Peyer's patch (tissue), 4 donors: ENCODE results near the gene SPECC1L. TPM values are rescaled to one million over a fixed set of nuclear protein-coding genes. Genes with fewer than 3 reads are reported as not detected.

Source experiments
- DNase-seq, 3 donors: peaks; one replicate each; pipeline ENCODE4 v3.0.0-alpha.2; 2017 to 2019
- H3K27ac ChIP-seq, 4 donors: fragments of 200-600 bp; sonication (generic); one replicate each; pipeline ENCODE4 v1.5.1; 2016 to 2019
- H3K27me3 ChIP-seq, 2 donors: fragments of 200-600 bp; sonication (generic); one replicate each; pipeline ENCODE4 v1.5.1; 2019
- H3K36me3 ChIP-seq, 3 donors: fragments of 200-600 bp; sonication (generic); one replicate each; pipeline ENCODE4 v1.5.1; 2016 to 2019
- H3K4me1 ChIP-seq, 4 donors: fragments of 200-600 bp; sonication (generic); one replicate each; pipeline ENCODE4 v1.5.1; 2016 to 2019
- H3K4me3 ChIP-seq, 4 donors: fragments of 200-600 bp; sonication (generic); 1 replicate in 3 of 4; 2 replicates in 1 of 4; pipeline ENCODE4 v1.5.1; 2016 to 2019; ENCODE audit warnings: mild to moderate bottlenecking in 1 of 4
- H3K9me3 ChIP-seq, 4 donors: fragments of 200-600 bp; sonication (generic); one replicate each; pipeline ENCODE4 v1.5.1; 2016 to 2019; ENCODE audit warnings: mild to moderate bottlenecking in 1 of 4
- POLR2A ChIP-seq, 2 donors: fragments of 450-650 bp; IDR thresholded peaks; one replicate each; pipeline ENCODE4 v1.5.1; 2017; ENCODE audit warnings: antibody characterized with exemption in 2 of 2, mild to moderate bottlenecking in 2 of 2, moderate library complexity in 2 of 2
- total RNA-seq, 4 donors: library from RNA; depleted of rRNA; stranded (reverse); fragments of >200 nt; gene quantifications; one replicate each; pipeline ENCODE4 v1.1.0, GENCODE V29; 2016
- TF ChIP-seq, protein P1 (sequence below), 6 experiments: fragments of 450-650 bp in 4 of 6; fragments of 200-600 bp in 2 of 6; sonication (generic) in 1 of 6; IDR thresholded peaks; one replicate each; pipeline ENCODE4 v1.5.1; 2017 to 2019; ENCODE audit warnings: antibody characterized with exemption in 6 of 6, mild to moderate bottlenecking in 3 of 6, moderate library complexity in 1 of 6

SPECC1L gene
- total RNA-seq, 4 donors from 2014 or later = 24.2 to 147 (median 34.4) TPM

DNA sequence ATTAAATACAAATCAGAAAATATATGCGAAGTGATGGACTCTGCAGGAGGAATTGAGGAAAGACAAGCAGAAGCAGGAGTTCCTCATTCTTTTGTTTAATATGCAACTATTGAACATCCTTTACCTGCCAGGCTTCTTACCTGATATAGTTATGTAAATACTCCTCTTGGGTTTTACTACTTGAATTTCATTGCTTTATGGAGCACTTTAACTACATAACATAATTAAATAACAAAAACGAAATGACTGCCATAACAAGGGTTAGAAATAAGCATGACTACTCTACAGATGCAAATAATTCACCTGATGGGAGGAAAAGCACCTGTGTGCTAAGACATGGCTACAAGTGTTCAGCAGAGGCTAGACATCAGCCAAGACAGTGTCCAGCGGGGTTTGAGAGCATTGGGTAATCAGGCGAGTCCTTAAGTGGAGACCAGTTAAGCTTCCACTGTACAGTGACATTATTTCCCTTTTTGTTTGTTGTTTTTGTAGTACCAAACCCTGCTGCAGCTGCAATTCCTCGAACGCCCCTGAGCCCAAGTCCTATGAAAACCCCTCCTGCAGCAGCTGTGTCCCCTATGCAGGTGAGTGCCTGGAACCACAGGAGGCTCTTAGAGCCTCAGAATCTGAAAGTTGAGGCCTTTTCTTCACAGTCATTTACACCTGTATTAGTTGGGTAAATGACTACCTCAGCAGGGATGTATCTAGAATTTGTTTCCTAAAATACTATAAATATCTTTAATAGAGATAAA is 67.4 kb downstream of the SPECC1L start:
- no peak overlapping the region for H3K27ac ChIP-seq
- no peak for TF ChIP-seq POLR2A (IDR thresholded peaks at IDR 0.05)
- TF ChIP-seq, protein P1, sequence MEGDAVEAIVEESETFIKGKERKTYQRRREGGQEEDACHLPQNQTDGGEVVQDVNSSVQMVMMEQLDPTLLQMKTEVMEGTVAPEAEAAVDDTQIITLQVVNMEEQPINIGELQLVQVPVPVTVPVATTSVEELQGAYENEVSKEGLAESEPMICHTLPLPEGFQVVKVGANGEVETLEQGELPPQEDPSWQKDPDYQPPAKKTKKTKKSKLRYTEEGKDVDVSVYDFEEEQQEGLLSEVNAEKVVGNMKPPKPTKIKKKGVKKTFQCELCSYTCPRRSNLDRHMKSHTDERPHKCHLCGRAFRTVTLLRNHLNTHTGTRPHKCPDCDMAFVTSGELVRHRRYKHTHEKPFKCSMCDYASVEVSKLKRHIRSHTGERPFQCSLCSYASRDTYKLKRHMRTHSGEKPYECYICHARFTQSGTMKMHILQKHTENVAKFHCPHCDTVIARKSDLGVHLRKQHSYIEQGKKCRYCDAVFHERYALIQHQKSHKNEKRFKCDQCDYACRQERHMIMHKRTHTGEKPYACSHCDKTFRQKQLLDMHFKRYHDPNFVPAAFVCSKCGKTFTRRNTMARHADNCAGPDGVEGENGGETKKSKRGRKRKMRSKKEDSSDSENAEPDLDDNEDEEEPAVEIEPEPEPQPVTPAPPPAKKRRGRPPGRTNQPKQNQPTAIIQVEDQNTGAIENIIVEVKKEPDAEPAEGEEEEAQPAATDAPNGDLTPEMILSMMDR (IDR thresholded peaks at IDR 0.05) = no peak

DNA sequence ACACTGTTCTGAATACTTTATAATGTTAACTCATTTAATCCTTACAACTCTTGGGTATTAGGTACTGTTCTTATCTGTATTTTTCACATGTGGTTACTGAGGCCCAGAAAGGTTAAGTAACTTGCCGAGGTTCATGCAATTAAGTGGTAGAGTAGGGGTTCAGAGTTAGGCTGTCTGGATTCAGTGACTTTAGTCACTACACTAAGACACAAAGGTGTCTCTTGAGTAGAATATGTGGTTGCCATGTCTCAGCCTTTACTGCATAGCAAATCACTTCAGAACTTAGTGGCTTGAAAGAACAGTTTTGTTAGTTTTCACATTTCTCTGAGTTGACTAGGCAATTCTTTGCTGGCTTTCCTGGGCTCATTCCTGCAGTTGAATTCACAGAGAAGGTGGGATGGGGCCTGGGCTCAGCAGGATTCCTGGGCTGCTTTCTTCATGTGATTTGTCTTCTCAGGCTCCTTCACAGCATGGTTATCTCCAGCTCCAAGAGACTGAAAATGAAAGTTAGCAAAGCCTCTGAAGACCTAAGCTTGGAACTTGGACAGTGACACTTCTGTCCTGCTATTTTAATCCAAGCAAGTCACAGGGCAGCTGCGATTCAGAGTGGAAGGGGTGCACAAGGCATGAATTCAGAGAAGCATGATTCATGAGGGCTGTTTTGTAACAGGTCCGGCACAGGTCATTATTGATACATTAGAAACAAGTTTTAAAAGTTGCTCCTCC is 68.3 kb downstream of the SPECC1L start:
- TF ChIP-seq POLR2A (IDR thresholded peaks at IDR 0.05) = no peak
- TF ChIP-seq, protein P1 (IDR thresholded peaks at IDR 0.05) = no peak
- Histone ChIP-seq H3K27ac (peak overlapping the region in 1 of 4 donors; percentile 7), H3K4me3 (no peak overlapping the region), H3K9me3 (no peaks in the 10 kb centered on the region), H3K36me3 (peaks cover 0 to 65% (median 0%) of the 10 kb centered on the region in 3 donors), H3K4me1 (peaks cover 0 to 13% (median 0%) of the 10 kb centered on the region in 4 donors), H3K27me3 (no peaks in the 10 kb centered on the region)
- DNase-seq = no peak

More for the DNA sequence above, 67.4 kb downstream of the SPECC1L start:
- no peak for DNase-seq
- Histone ChIP-seq H3K4me3 (no peak overlapping the region), H3K4me1 (peaks cover 0 to 13% (median 0%) of the 10 kb centered on the region in 4 donors), H3K27me3 (no peaks in the 10 kb centered on the region), H3K36me3 (peaks cover 0 to 57% (median 0%) of the 10 kb centered on the region in 3 donors), H3K9me3 (no peaks in the 10 kb centered on the region)

DNA sequence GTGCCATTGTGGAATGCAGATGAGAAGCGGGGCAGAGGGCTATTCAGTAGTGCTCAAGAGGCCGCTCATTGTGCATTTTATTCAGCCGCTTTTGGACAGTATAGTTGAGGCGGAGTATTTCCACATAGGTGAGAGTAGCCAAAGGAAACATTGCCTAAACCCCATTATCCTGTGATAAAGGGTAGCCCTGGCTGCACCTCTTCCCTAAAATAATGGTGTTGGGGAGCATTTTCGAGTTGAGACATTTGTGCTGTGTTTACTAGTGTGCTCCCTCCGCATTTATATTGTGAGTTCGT is 68.8 kb downstream of the SPECC1L start:
- Histone ChIP-seq H3K9me3 (no peaks in the 10 kb centered on the region), H3K4me3 (no peak overlapping the region), H3K4me1 (peaks cover 0 to 13% (median 0%) of the 10 kb centered on the region in 4 donors), H3K27ac (peak overlapping the region in 1 of 4 donors; percentile 7), H3K27me3 (no peaks in the 10 kb centered on the region), H3K36me3 (peaks cover 0 to 61% (median 0%) of the 10 kb centered on the region in 3 donors)
- TF ChIP-seq POLR2A (IDR thresholded peaks at IDR 0.05) = no peak
- TF ChIP-seq, protein P1 (IDR thresholded peaks at IDR 0.05) = no peak
- DNase-seq = no peak

DNA sequence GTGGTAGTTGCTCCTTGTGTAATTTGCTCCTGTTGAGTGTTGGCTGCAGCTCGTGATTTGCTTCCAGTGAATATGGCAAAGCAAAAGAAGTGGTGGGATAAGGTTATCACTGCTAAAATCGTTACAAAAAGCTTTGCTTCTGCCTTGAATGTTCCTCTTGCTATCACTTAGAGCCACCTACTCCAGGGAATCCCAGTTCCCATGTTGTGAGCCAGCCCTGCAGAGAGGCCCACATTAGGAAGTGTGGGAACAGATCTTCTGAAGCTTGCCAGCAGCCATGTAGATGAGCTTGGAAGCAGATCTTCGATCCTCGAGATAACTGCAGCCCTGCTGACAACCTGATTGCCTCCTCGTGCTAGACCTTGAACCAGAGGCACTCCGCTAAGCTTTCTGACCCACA is 71.0 kb downstream of the SPECC1L start:
- no peak for TF ChIP-seq POLR2A (IDR thresholded peaks at IDR 0.05)
- TF ChIP-seq, protein P1 (IDR thresholded peaks at IDR 0.05) = no peak
- H3K27ac ChIP-seq = no peak overlapping the region
- H3K9me3 ChIP-seq = no peaks in the 10 kb centered on the region
- no peak overlapping the region for H3K4me3 ChIP-seq
- H3K27me3 ChIP-seq = no peaks in the 10 kb centered on the region
- DNase-seq = no peak
- peaks cover 0 to 13% (median 0%) of the 10 kb centered on the region in 4 donors for H3K4me1 ChIP-seq
- H3K36me3 ChIP-seq = peaks cover 0 to 63% (median 0%) of the 10 kb centered on the region in 3 donors

DNA sequence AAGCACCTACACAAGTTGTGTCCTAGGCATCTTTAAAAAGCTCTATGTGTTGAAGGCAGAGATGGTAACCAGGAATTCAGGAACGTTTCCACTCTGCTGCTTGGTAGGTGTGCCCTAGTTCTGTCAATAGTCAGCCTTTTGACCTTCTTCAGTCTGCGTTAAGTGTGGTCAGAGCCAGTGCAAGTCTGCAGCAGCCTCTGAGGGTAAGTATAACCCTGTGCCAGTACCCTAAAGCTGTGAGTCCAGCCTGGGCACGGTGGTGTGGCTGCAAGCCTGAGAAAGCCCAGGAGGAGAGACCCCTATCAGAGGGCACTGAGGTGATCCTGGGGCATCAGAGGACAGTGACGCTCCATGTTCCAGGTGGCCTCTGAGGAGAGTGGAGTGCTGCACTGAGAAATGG is 80.0 kb downstream of the SPECC1L start:
- Histone ChIP-seq H3K27ac (no peak overlapping the region), H3K9me3 (no peaks in the 10 kb centered on the region), H3K36me3 (peaks cover 0 to 79% (median 2%) of the 10 kb centered on the region in 3 donors), H3K27me3 (no peaks in the 10 kb centered on the region), H3K4me1 (no peaks in the 10 kb centered on the region), H3K4me3 (no peak overlapping the region)
- DNase-seq = no peak
- no peak for TF ChIP-seq POLR2A (IDR thresholded peaks at IDR 0.05)
- TF ChIP-seq, protein P1 (IDR thresholded peaks at IDR 0.05) = no peak
